ENCODE data around the gene TMEM30B.

DNA sequence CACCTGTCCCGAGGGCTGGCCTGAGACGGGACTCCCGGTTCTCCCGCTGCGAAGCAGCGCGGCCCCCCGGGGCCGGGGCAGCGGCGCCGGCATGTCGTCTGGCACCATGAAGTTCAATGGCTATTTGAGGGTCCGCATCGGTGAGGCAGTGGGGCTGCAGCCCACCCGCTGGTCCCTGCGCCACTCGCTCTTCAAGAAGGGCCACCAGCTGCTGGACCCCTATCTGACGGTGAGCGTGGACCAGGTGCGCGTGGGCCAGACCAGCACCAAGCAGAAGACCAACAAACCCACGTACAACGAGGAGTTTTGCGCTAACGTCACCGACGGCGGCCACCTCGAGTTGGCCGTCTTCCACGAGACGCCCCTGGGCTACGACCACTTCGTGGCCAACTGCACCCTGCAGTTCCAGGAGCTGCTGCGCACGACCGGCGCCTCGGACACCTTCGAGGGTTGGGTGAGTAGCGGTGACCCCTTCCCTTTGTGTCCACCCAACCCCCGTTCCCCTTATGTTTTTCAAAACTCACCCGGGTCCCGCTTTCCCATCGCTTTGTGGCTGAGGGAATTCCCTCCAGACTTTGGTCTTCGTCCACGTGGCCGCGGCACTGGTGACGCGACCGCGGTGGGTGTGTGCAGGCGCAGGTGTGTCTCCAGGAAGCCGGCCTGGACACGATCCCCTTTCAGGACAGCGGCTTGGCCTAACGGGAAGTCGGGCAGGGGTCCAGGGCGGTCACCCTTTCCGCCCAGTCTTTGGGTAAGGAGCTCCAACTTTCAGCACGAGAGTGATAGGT lies 41.1 kb upstream of the TMEM30B start:
- TF ChIP-seq NFE2L2 (IDR thresholded peaks at IDR 0.05; ENCODE audit: low read depth, low read length) (no peak), POLR2A (IDR thresholded peaks at IDR 0.05; ENCODE audit: low read depth, low read length) (no peak), RFX5 (IDR thresholded peaks at IDR 0.05; ENCODE audit: low read depth, low read length) (no peak), MAFK (IDR thresholded peaks at IDR 0.05; ENCODE audit: low read depth, low read length) (no peak), SMC3 (IDR thresholded peaks at IDR 0.05; ENCODE audit: low read depth, low read length) (no peak), MXI1 (IDR thresholded peaks at IDR 0.05; ENCODE audit: borderline replicate concordance, low read depth, low read length) (no peak), BHLHE40 (IDR thresholded peaks at IDR 0.05; ENCODE audit: low read depth, low read length) (no peak), RAD21 (IDR thresholded peaks at IDR 0.05; ENCODE audit: low read length) (no peak), CEBPB (IDR thresholded peaks at IDR 0.05; ENCODE audit: low read depth, low read length) (no peak)
- TF ChIP-seq, protein P1, sequence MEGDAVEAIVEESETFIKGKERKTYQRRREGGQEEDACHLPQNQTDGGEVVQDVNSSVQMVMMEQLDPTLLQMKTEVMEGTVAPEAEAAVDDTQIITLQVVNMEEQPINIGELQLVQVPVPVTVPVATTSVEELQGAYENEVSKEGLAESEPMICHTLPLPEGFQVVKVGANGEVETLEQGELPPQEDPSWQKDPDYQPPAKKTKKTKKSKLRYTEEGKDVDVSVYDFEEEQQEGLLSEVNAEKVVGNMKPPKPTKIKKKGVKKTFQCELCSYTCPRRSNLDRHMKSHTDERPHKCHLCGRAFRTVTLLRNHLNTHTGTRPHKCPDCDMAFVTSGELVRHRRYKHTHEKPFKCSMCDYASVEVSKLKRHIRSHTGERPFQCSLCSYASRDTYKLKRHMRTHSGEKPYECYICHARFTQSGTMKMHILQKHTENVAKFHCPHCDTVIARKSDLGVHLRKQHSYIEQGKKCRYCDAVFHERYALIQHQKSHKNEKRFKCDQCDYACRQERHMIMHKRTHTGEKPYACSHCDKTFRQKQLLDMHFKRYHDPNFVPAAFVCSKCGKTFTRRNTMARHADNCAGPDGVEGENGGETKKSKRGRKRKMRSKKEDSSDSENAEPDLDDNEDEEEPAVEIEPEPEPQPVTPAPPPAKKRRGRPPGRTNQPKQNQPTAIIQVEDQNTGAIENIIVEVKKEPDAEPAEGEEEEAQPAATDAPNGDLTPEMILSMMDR (conservative IDR thresholded peaks at IDR 0.05; ENCODE audit: low read depth, low read length), result no peak
- TF ChIP-seq, protein P2, sequence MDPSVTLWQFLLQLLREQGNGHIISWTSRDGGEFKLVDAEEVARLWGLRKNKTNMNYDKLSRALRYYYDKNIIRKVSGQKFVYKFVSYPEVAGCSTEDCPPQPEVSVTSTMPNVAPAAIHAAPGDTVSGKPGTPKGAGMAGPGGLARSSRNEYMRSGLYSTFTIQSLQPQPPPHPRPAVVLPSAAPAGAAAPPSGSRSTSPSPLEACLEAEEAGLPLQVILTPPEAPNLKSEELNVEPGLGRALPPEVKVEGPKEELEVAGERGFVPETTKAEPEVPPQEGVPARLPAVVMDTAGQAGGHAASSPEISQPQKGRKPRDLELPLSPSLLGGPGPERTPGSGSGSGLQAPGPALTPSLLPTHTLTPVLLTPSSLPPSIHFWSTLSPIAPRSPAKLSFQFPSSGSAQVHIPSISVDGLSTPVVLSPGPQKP (IDR thresholded peaks at IDR 0.05; ENCODE audit: borderline replicate concordance, low read depth, low read length), result no peak
- TF ChIP-seq, protein P3, sequence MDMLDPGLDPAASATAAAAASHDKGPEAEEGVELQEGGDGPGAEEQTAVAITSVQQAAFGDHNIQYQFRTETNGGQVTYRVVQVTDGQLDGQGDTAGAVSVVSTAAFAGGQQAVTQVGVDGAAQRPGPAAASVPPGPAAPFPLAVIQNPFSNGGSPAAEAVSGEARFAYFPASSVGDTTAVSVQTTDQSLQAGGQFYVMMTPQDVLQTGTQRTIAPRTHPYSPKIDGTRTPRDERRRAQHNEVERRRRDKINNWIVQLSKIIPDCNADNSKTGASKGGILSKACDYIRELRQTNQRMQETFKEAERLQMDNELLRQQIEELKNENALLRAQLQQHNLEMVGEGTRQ (IDR thresholded peaks at IDR 0.05; ENCODE audit: low read depth, low read length), result no peak

Measured in IMR-90 (cell line).